ENCODE measurements around the gene GRIN1.
A peak's percentile ranks its signal among the peaks of the same experiment; 100 is the strongest.

The GRIN1 gene

GRCh38 chr9:137194909-137195308, 56.0 kb downstream of the GRIN1 start:
- DNase-seq (ENCODE audit: low spot score) = no peak

GRCh38 chr9:137195525-137196220, 56.7 kb downstream of the GRIN1 start:
- DNase-seq (ENCODE audit: low spot score) = no peak

GRCh38 chr9:137198051-137198901, 59.3 kb downstream of the GRIN1 start:
- DNase-seq (ENCODE audit: low spot score) = no peak

GRCh38 chr9:137198902-137199283, 59.9 kb downstream of the GRIN1 start:
- no peak for DNase-seq (ENCODE audit: low spot score)

- DNase-seq (ENCODE audit: low spot score) = no peak
Observed at GRCh38 chr9:137199411-137200121, 60.6 kb downstream of the GRIN1 start.

GRCh38 chr9:137200311-137201204, 61.6 kb downstream of the GRIN1 start, which contains the start of gene TPRN:
TPRN (minus strand) TSS chr9:137200741; CDS start chr9:137200711, 30 bp downstream.
- DNase-seq (ENCODE audit: low spot score) = peak; percentile 100

- DNase-seq (ENCODE audit: low spot score) = no peak
Observed at GRCh38 chr9:137201205-137201868, 62.4 kb downstream of the GRIN1 start.

- no peak for DNase-seq (ENCODE audit: low spot score)
Observed at GRCh38 chr9:137202966-137203365, 64.0 kb downstream of the GRIN1 start.

GRCh38 chr9:137204731-137205125, 65.8 kb downstream of the GRIN1 start:
- DNase-seq (ENCODE audit: low spot score) = no peak

GRCh38 chr9:137205126-137206069, 66.4 kb downstream of the GRIN1 start, which contains the start of the genes NDOR1 and TMEM203:
NDOR1 (plus strand) TSS chr9:137205700; CDS start chr9:137205778, 78 bp downstream.
TMEM203 (minus strand) TSS chr9:137205648; CDS start chr9:137205414, 234 bp downstream.
- peak; percentile 97 for DNase-seq (ENCODE audit: low spot score)

- no peak for DNase-seq (ENCODE audit: low spot score)
Observed at GRCh38 chr9:137206602-137207001, 67.6 kb downstream of the GRIN1 start.

- no peak for DNase-seq (ENCODE audit: low spot score)
Observed at GRCh38 chr9:137211532-137211931, 72.6 kb downstream of the GRIN1 start.

GRCh38 chr9:137212520-137212919, 73.6 kb downstream of the GRIN1 start:
- no peak for DNase-seq (ENCODE audit: low spot score)

- no peak for DNase-seq (ENCODE audit: low spot score)
Observed at GRCh38 chr9:137213160-137214060, 74.5 kb downstream of the GRIN1 start.

- DNase-seq (ENCODE audit: low spot score) = no peak
Observed at GRCh38 chr9:137214620-137215019, 75.7 kb downstream of the GRIN1 start.

GRCh38 chr9:137215196-137215986, 76.4 kb downstream of the GRIN1 start:
- DNase-seq (ENCODE audit: low spot score) = no peak

- DNase-seq (ENCODE audit: low spot score) = no peak
Observed at GRCh38 chr9:137216188-137216965, 77.4 kb downstream of the GRIN1 start.
